Hematopoietic multipotent progenitor cell treated with erythropoietin and hydrocortisone succinate and interleukin-3 and kit ligand, for 8 days (in vitro differentiated cells): ENCODE data around the gene MCM5.
"Not testable (repeated sequence)": the region's sequence is repeated elsewhere in the genome, so short reads cannot be mapped to it uniquely, and the experiment has no call there.

Experiments
- DNase-seq: peaks from one replicate; pipeline ENCODE4 v3.0.0-alpha.2; 2015

The MCM5 gene

GRCh38 chr22:35434061-35434710, 34.2 kb downstream of the MCM5 start:
- DNase-seq: no peak

- DNase-seq: no peak
Observed at GRCh38 chr22:35435201-35435740, 35.3 kb downstream of the MCM5 start.

- no peak for DNase-seq
Observed at GRCh38 chr22:35436421-35436820, 36.5 kb downstream of the MCM5 start.

GRCh38 chr22:35437049-35437448, 37.1 kb downstream of the MCM5 start:
- peak; percentile 41 for DNase-seq

- not testable (repeated sequence) for DNase-seq
Observed at GRCh38 chr22:35438673-35439364, 38.9 kb downstream of the MCM5 start.

- no peak for DNase-seq
Observed at GRCh38 chr22:35439365-35439717, 39.4 kb downstream of the MCM5 start.

- no peak for DNase-seq
Observed at GRCh38 chr22:35440129-35440528, 40.2 kb downstream of the MCM5 start.

GRCh38 chr22:35441489-35442100, 41.7 kb downstream of the MCM5 start:
- DNase-seq: no peak

- DNase-seq: no peak
Observed at GRCh38 chr22:35442471-35442870, 42.5 kb downstream of the MCM5 start.

- no peak for DNase-seq
Observed at GRCh38 chr22:35443338-35443737, 43.4 kb downstream of the MCM5 start.

- DNase-seq: no peak
Observed at GRCh38 chr22:35443790-35444684, 44.1 kb downstream of the MCM5 start.

- DNase-seq: no peak
Observed at GRCh38 chr22:35444685-35445399, 44.9 kb downstream of the MCM5 start.

GRCh38 chr22:35445933-35446332, 46.0 kb downstream of the MCM5 start:
- DNase-seq: no peak

- no peak for DNase-seq
Observed at GRCh38 chr22:35446365-35446764, 46.4 kb downstream of the MCM5 start.

- no peak for DNase-seq
Observed at GRCh38 chr22:35448523-35448922, 48.6 kb downstream of the MCM5 start.

GRCh38 chr22:35449829-35450689, 50.1 kb downstream of the MCM5 start:
- no peak for DNase-seq

GRCh38 chr22:35450824-35451569, 51.1 kb downstream of the MCM5 start:
- DNase-seq: no peak

- no peak for DNase-seq
Observed at GRCh38 chr22:35451592-35451991, 51.7 kb downstream of the MCM5 start.

- DNase-seq: no peak
Observed at GRCh38 chr22:35452351-35452781, 52.4 kb downstream of the MCM5 start.
